A673 (cell line): ENCODE results near the gene RBMXL3. TPM values are rescaled to one million over a fixed set of nuclear protein-coding genes. Genes with fewer than 3 reads are reported as not detected.
"Not testable (repeated sequence)": the region's sequence is repeated elsewhere in the genome, so short reads cannot be mapped to it uniquely, and the experiment has no call there.

Source experiments
- BruUV-seq: library from RNA; stranded (reverse); fragments of 400-500 nt; replicated peaks from 2 replicates; lab custom pipeline; 2021; lab: Mats Ljungman, UMichigan
- CTCF ChIA-PET: fragments of 300-600 bp; sonication (Branson Sonifier 250); formaldehyde crosslinking; loops from one replicate; lab custom pipeline; 2022; ENCODE audit warnings: antibody characterized with exemption; lab: Charles Lee
- POLR2A ChIA-PET: fragments of 300-600 bp; sonication (Branson Sonifier 250); formaldehyde crosslinking; loops from one replicate; lab custom pipeline; 2022; ENCODE audit warnings: antibody characterized with exemption; ENCODE audit not compliant: low non-redundant PET; lab: Charles Lee
- DNase-seq: peaks from one replicate; pipeline ENCODE4 v3.0.0-alpha.2; 2015; ENCODE audit warnings: low spot score
- H3K27ac ChIP-seq: fragments of 200-600 bp; sonication (generic); 2 replicates; pipeline ENCODE4 v1.5.1; 2016; ENCODE audit warnings: mixed run types, low read depth, mild to moderate bottlenecking, mixed read lengths, antibody characterized with exemption, low read length; ENCODE audit not compliant: poor library complexity, severe bottlenecking
- H3K27me3 ChIP-seq: fragments of 200-600 bp; sonication (generic); replicated peaks from 2 replicates; pipeline ENCODE4 v1.6.1; 2017; ENCODE audit warnings: mixed run types, low read depth, mild to moderate bottlenecking, mixed read lengths, antibody characterized with exemption, low read length; ENCODE audit not compliant: insufficient read depth, poor library complexity
- H3K36me3 ChIP-seq: fragments of 200-600 bp; sonication (generic); 2 replicates; pipeline ENCODE4 v1.6.1; 2016; ENCODE audit warnings: mixed run types, mild to moderate bottlenecking, mixed read lengths, antibody characterized with exemption, low read length; ENCODE audit not compliant: insufficient read depth, poor library complexity, severe bottlenecking
- H3K4me1 ChIP-seq: fragments of 200-600 bp; sonication (generic); 2 replicates; pipeline ENCODE4 v1.6.1; 2017; ENCODE audit warnings: mixed run types, mild to moderate bottlenecking, mixed read lengths, antibody characterized with exemption, low read length; ENCODE audit not compliant: insufficient read depth, poor library complexity, severe bottlenecking
- H3K4me3 ChIP-seq: fragments of 200-600 bp; sonication (generic); 2 replicates; pipeline ENCODE4 v1.5.1; 2016; ENCODE audit warnings: low read depth, mixed run types, mild to moderate bottlenecking, mixed read lengths, low read length; ENCODE audit not compliant: poor library complexity, severe bottlenecking
- H3K9me3 ChIP-seq: fragments of 200-600 bp; sonication (generic); 2 replicates; pipeline ENCODE4 v1.6.1; 2016; ENCODE audit warnings: mixed run types, low read depth, mild to moderate bottlenecking, mixed read lengths, antibody characterized with exemption, low read length; ENCODE audit not compliant: poor library complexity, severe bottlenecking
- CTCF ChIP-seq: fragments of 300-800, 200-600 bp; sonication (generic); conservative IDR thresholded peaks from 2 replicates; pipeline ENCODE4 v1.5.1; 2017; ENCODE audit warnings: low read depth, mild to moderate bottlenecking, antibody characterized with exemption, low read length, moderate library complexity, mixed read lengths
- EZH2 ChIP-seq: fragments of 200-600 bp; sonication (generic); IDR thresholded peaks from 2 replicates; pipeline ENCODE4 v1.6.1; 2017; ENCODE audit warnings: borderline replicate concordance, low read depth, mild to moderate bottlenecking, mixed read lengths, antibody characterized with exemption, low read length; ENCODE audit not compliant: poor library complexity, severe bottlenecking
- intact Hi-C: fragments of 100-400 bp; cut with micrococcal nuclease; formaldehyde crosslinking; loops from one replicate; pipeline ENCODE4 v1.10.0; 2022; ENCODE audit not compliant: unreplicated experiment
- total RNA-seq: library from RNA; stranded (reverse); gene quantifications from 2 replicates; pipeline ENCODE4 v1.2.3, GENCODE V29; 2021

The RBMXL3 gene
- total RNA-seq, 1 experiment from 2014 or later: not detected

DNA sequence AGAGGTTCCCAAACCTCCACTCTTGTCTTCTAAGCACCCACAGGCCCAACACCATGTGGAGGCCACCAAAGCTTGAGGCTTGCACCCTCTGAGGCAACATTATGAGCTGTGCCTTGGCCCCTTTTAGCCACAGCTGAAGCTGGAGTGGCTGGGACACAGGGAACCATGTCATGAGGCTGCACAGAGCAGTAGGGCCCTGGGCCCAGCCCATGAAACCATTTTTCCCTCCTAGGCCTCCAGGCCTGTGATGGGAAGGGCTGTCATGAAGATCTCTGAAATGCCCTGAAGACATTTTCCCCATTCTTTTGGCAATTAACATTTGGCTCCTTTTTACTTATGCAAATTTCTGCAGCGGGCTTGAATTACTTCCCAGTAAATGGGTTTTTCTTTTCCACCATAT is 14.8 kb downstream of the RBMXL3 start:
- Histone ChIP-seq H3K9me3 (no peaks in the 10 kb centered on the region), H3K27me3 (no peaks in the 10 kb centered on the region), H3K36me3 (no peaks in the 10 kb centered on the region), H3K4me3 (no peak overlapping the region), H3K27ac (no peak overlapping the region), H3K4me1 (no peaks in the 10 kb centered on the region)
- POLR2A ChIA-PET: no interaction called here
- DNase-seq: no peak
- TF ChIP-seq CTCF (no peak), EZH2 (no peak)
- BruUV-seq: no TSS peak
- intact Hi-C loops: no loop called here
- CTCF ChIA-PET: no interaction called here

GRCh38 chrX:115209547-115209946 is 20.3 kb downstream of the RBMXL3 start:
- H3K36me3 ChIP-seq, CTCF ChIA-PET, intact Hi-C loops: not testable (repeated sequence)

GRCh38 chrX:115214151-115214550 is 24.9 kb downstream of the RBMXL3 start:
- Histone ChIP-seq H3K4me1 (no peaks in the 10 kb centered on the region), H3K36me3 (no peaks in the 10 kb centered on the region), H3K4me3 (no peak overlapping the region), H3K27me3 (peaks cover 4% of the 10 kb centered on the region), H3K9me3 (no peaks in the 10 kb centered on the region), H3K27ac (no peak overlapping the region)
- DNase-seq: no peak
- no peak for TF ChIP-seq CTCF
- no peak for TF ChIP-seq EZH2
- BruUV-seq: no TSS peak
- ChIA-PET POLR2A (no interaction called here), CTCF (no interaction called here)
- intact Hi-C loops: no loop called here

More at GRCh38 chrX:115209547-115209946, 20.3 kb downstream of the RBMXL3 start:
- BruUV-seq, H3K27ac ChIP-seq, H3K4me3 ChIP-seq, H3K4me1 ChIP-seq, POLR2A ChIA-PET, H3K27me3 ChIP-seq, DNase-seq, H3K9me3 ChIP-seq: not testable (repeated sequence)

DNA sequence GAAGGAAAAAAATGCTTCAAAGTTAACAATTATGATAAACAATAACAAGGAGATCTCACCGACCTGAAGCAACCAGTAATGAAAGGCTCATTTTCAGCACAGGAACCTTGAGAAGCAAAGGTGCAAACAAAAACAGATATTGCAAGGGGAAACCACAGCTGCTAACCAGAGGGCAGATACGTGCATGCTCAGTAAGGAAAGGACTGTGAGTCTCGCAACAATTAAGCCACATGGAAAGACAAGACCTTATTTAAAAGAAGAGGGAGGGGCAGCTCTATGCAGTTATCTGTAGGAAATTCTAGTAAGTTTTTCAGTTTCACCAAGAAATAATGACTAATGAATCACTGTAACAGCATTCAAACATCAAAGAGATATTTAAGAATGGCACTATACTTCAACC is 25.4 kb downstream of the RBMXL3 start:
- CTCF ChIA-PET: no interaction called here
- TF ChIP-seq EZH2: no peak
- TF ChIP-seq CTCF: no peak
- intact Hi-C loops: no loop called here
- Histone ChIP-seq H3K4me3 (no peak overlapping the region), H3K27ac (no peak overlapping the region), H3K9me3 (no peaks in the 10 kb centered on the region), H3K27me3 (peaks cover 4% of the 10 kb centered on the region), H3K36me3 (no peaks in the 10 kb centered on the region), H3K4me1 (no peaks in the 10 kb centered on the region)
- POLR2A ChIA-PET: no interaction called here
- BruUV-seq: no TSS peak
- no peak for DNase-seq

DNA sequence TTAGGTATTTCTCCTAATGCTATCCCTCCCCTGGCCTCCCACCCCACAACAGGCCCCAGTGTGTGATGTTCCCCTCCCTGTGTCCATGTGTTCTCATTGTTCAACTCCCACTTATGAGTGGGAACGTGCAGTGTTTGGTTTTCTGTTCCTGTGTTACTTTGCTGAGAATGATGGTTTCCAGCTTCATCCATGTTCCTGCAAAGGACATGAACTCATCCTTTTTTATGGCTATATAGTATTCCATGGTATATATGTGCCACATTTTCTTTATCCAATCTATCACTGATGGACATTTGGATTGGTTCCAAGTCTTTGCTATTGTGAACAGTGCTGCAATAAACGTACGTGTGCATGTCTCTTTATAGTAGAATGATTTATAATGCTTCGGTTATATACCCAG is 28.1 kb downstream of the RBMXL3 start:
- H3K27me3 ChIP-seq, BruUV-seq, H3K36me3 ChIP-seq, CTCF ChIA-PET, H3K4me1 ChIP-seq, POLR2A ChIA-PET, H3K9me3 ChIP-seq, H3K27ac ChIP-seq, H3K4me3 ChIP-seq, intact Hi-C loops, DNase-seq: not testable (repeated sequence)
